Measurements from ENCODE around the gene DMD. TPM values are rescaled to one million over a fixed set of nuclear protein-coding genes. Genes with fewer than 3 reads are reported as not detected.

The DMD gene
- total and polyA plus RNA-seq, 2 donors (not counting 1 experiment from before 2014, with no cell fraction given): 2.0 to 51.8 TPM

DNA sequence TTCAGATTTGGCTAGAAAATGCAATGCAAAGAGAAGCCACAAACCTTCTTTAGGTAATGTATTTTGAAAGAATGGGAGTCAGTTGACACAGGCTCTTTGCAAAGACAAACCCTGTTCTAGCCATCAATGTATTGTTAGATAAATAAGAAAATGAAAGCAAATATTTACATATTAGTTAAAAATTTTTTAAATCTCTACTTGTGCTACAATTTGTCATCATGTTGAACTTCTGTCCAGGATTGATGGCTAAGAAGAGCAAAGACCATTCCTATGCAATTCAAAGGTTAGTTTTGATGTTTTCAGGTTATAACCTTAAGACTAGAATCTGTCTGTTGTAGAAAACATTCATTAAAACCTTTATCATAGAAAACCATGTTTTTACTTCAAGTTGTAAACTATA is 1350.7 kb downstream of the DMD start:
- ChIA-PET CTCF (no interaction called here), POLR2A (no interaction called here)
- Mint-ChIP-seq H3K9me3 (ENCODE audit: insufficient read depth) (no peaks in the 10 kb centered on the region), H3K27ac (no peak overlapping the region), H3K4me1 (no peaks in the 10 kb centered on the region), H3K27me3 (no peaks in the 10 kb centered on the region), H3K4me3 (no peak overlapping the region)
- no peak overlapping the region for H3K4me2 ChIP-seq (replicated peaks; ENCODE audit: low read depth, low read length, poor library complexity, severe bottlenecking)
- no peak overlapping the region for H2AFZ ChIP-seq (ENCODE audit: insufficient read depth, low read depth, low read length, poor library complexity, severe bottlenecking)
- H4K20me1 ChIP-seq (ENCODE audit: control insufficient read depth, insufficient read depth, low read length, poor library complexity, severe bottlenecking): no peaks in the 10 kb centered on the region
- H3K27ac ChIP-seq (ENCODE audit: low read length in 2 of 2): no peak overlapping the region
- no peaks in the 10 kb centered on the region for H3K27me3 ChIP-seq (replicated peaks in 1 of 4; ENCODE audit: control extremely low read depth in 1 of 4, control insufficient read depth in 3 of 4, insufficient read depth in 4 of 4, low read length in 3 of 4)
- DNase-seq (no peak), ATAC-seq (ENCODE audit: low read depth) (no peak)
- H3K4me1 ChIP-seq (ENCODE audit: control insufficient read depth in 2 of 2, insufficient read depth in 2 of 2, low read length in 2 of 2): no peaks in the 10 kb centered on the region
- H3K36me3 ChIP-seq (replicated peaks in 1 of 2; ENCODE audit: control extremely low read depth in 1 of 2, control insufficient read depth in 1 of 2, extremely low read depth in 1 of 2, insufficient read depth in 2 of 2, low read length in 1 of 2): no peaks in the 10 kb centered on the region
- no peak overlapping the region for H3K9ac ChIP-seq (ENCODE audit: low read length)
- intact Hi-C loops (cut with micrococcal nuclease): no loop called here
- TF ChIP-seq EZH2 (IDR thresholded peaks at IDR 0.05; ENCODE audit: borderline replicate concordance, insufficient read depth, low read depth, low read length, poor library complexity, severe bottlenecking): no peak
- TF ChIP-seq, protein P1, sequence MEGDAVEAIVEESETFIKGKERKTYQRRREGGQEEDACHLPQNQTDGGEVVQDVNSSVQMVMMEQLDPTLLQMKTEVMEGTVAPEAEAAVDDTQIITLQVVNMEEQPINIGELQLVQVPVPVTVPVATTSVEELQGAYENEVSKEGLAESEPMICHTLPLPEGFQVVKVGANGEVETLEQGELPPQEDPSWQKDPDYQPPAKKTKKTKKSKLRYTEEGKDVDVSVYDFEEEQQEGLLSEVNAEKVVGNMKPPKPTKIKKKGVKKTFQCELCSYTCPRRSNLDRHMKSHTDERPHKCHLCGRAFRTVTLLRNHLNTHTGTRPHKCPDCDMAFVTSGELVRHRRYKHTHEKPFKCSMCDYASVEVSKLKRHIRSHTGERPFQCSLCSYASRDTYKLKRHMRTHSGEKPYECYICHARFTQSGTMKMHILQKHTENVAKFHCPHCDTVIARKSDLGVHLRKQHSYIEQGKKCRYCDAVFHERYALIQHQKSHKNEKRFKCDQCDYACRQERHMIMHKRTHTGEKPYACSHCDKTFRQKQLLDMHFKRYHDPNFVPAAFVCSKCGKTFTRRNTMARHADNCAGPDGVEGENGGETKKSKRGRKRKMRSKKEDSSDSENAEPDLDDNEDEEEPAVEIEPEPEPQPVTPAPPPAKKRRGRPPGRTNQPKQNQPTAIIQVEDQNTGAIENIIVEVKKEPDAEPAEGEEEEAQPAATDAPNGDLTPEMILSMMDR (IDR thresholded peaks at IDR 0.05): no peak
- no peaks in the 10 kb centered on the region for H3K9me3 ChIP-seq (ENCODE audit: control extremely low read depth in 1 of 3, control insufficient read depth in 2 of 3, insufficient read depth in 1 of 3, low read length in 2 of 3)
- H3K4me3 ChIP-seq (ENCODE audit: control extremely low read depth in 1 of 5, extremely low read depth in 1 of 5, insufficient read depth in 1 of 5, low read depth in 2 of 5, low read length in 4 of 5): no peak overlapping the region
- H3K79me2 ChIP-seq (ENCODE audit: control insufficient read depth, insufficient read depth, low read length): no peaks in the 10 kb centered on the region

DNA sequence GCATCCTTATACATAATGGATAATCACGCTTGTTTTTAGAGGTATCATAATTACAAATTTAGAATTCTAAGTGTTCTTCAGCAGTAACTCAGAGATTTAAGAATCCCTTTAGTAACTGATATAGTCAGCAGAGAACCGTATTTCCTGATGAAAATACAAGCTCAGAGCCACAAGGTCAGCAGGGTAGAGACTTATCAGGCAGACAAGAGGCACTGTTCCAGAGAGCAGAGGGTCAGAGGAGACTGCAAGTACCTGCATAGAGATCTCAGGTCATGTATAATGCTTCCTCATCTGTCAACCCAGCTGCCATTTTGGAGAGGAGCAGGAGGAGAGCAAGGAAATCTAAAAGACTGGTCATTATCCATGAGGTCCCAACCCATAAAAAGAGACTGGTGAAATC is 1352.4 kb downstream of the DMD start:
- TF ChIP-seq, protein P1 (IDR thresholded peaks at IDR 0.05): no peak
- TF ChIP-seq EZH2 (IDR thresholded peaks at IDR 0.05; ENCODE audit: borderline replicate concordance, insufficient read depth, low read depth, low read length, poor library complexity, severe bottlenecking): no peak
- Histone ChIP-seq H3K4me2 (replicated peaks; ENCODE audit: low read depth, low read length, poor library complexity, severe bottlenecking) (no peak overlapping the region), H3K27me3 (replicated peaks in 1 of 4; ENCODE audit: control extremely low read depth in 1 of 4, control insufficient read depth in 3 of 4, insufficient read depth in 4 of 4, low read length in 3 of 4) (no peaks in the 10 kb centered on the region), H3K4me1 (ENCODE audit: control insufficient read depth in 2 of 2, insufficient read depth in 2 of 2, low read length in 2 of 2) (no peaks in the 10 kb centered on the region), H4K20me1 (ENCODE audit: control insufficient read depth, insufficient read depth, low read length, poor library complexity, severe bottlenecking) (no peaks in the 10 kb centered on the region), H3K36me3 (replicated peaks in 1 of 2; ENCODE audit: control extremely low read depth in 1 of 2, control insufficient read depth in 1 of 2, extremely low read depth in 1 of 2, insufficient read depth in 2 of 2, low read length in 1 of 2) (no peaks in the 10 kb centered on the region), H3K27ac (ENCODE audit: low read length in 2 of 2) (no peak overlapping the region), H2AFZ (ENCODE audit: insufficient read depth, low read depth, low read length, poor library complexity, severe bottlenecking) (no peak overlapping the region), H3K4me3 (ENCODE audit: control extremely low read depth in 1 of 5, extremely low read depth in 1 of 5, insufficient read depth in 1 of 5, low read depth in 2 of 5, low read length in 4 of 5) (no peak overlapping the region), H3K9ac (ENCODE audit: low read length) (no peak overlapping the region), H3K79me2 (ENCODE audit: control insufficient read depth, insufficient read depth, low read length) (no peaks in the 10 kb centered on the region), H3K9me3 (ENCODE audit: control extremely low read depth in 1 of 3, control insufficient read depth in 2 of 3, insufficient read depth in 1 of 3, low read length in 2 of 3) (no peaks in the 10 kb centered on the region)
- ATAC-seq (ENCODE audit: low read depth): no peak
- H3K27ac Mint-ChIP-seq: no peak overlapping the region
- 80% methylated on average over 1 of the region's 2 CpGs for whole genome bisulfite sequencing (ENCODE audit: insufficient coverage)
- CTCF ChIA-PET: no interaction called here
- H3K4me3 Mint-ChIP-seq: no peak overlapping the region
- intact Hi-C loops (cut with micrococcal nuclease): no loop called here
- no peak for DNase-seq
- POLR2A ChIA-PET: no interaction called here
- no peaks in the 10 kb centered on the region for H3K9me3 Mint-ChIP-seq (ENCODE audit: insufficient read depth)
- no peaks in the 10 kb centered on the region for H3K27me3 Mint-ChIP-seq
- no peaks in the 10 kb centered on the region for H3K4me1 Mint-ChIP-seq
